HL-60 (cell line): ENCODE measurements around the gene SNAPC5.

Experiments
- GABPA ChIP-seq: IDR thresholded peaks from 2 replicates; pipeline ENCODE4 v1.6.1; 2012; ENCODE audit warnings: low read depth
- POLR2AphosphoS5 ChIP-seq: IDR thresholded peaks from 2 replicates; pipeline ENCODE4 v1.6.1; 2012; ENCODE audit warnings: low read depth
- TF ChIP-seq, protein P1 (sequence below): IDR thresholded peaks from one replicate; pipeline ENCODE4 v1.5.1; 2011; ENCODE audit warnings: low read length, control low read depth, inconsistent platforms; ENCODE audit not compliant: insufficient read depth
- TF ChIP-seq, protein P2 (sequence below): IDR thresholded peaks from 2 replicates; pipeline ENCODE4 v1.6.1; 2012; ENCODE audit warnings: low read depth; ENCODE audit not compliant: insufficient replicate concordance

- TF ChIP-seq, protein P1, sequence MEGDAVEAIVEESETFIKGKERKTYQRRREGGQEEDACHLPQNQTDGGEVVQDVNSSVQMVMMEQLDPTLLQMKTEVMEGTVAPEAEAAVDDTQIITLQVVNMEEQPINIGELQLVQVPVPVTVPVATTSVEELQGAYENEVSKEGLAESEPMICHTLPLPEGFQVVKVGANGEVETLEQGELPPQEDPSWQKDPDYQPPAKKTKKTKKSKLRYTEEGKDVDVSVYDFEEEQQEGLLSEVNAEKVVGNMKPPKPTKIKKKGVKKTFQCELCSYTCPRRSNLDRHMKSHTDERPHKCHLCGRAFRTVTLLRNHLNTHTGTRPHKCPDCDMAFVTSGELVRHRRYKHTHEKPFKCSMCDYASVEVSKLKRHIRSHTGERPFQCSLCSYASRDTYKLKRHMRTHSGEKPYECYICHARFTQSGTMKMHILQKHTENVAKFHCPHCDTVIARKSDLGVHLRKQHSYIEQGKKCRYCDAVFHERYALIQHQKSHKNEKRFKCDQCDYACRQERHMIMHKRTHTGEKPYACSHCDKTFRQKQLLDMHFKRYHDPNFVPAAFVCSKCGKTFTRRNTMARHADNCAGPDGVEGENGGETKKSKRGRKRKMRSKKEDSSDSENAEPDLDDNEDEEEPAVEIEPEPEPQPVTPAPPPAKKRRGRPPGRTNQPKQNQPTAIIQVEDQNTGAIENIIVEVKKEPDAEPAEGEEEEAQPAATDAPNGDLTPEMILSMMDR, result no peak
- TF ChIP-seq, protein P2, sequence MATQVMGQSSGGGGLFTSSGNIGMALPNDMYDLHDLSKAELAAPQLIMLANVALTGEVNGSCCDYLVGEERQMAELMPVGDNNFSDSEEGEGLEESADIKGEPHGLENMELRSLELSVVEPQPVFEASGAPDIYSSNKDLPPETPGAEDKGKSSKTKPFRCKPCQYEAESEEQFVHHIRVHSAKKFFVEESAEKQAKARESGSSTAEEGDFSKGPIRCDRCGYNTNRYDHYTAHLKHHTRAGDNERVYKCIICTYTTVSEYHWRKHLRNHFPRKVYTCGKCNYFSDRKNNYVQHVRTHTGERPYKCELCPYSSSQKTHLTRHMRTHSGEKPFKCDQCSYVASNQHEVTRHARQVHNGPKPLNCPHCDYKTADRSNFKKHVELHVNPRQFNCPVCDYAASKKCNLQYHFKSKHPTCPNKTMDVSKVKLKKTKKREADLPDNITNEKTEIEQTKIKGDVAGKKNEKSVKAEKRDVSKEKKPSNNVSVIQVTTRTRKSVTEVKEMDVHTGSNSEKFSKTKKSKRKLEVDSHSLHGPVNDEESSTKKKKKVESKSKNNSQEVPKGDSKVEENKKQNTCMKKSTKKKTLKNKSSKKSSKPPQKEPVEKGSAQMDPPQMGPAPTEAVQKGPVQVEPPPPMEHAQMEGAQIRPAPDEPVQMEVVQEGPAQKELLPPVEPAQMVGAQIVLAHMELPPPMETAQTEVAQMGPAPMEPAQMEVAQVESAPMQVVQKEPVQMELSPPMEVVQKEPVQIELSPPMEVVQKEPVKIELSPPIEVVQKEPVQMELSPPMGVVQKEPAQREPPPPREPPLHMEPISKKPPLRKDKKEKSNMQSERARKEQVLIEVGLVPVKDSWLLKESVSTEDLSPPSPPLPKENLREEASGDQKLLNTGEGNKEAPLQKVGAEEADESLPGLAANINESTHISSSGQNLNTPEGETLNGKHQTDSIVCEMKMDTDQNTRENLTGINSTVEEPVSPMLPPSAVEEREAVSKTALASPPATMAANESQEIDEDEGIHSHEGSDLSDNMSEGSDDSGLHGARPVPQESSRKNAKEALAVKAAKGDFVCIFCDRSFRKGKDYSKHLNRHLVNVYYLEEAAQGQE, result no peak
- TF ChIP-seq GABPA (no peak), POLR2AphosphoS5 (no peak)
Observed at GRCh38 chr15:66452420-66452819, 45.1 kb downstream of the SNAPC5 start.
